GM12891 (cell line): ENCODE data around the gene CCDC188.

Experiments used
- POLR2A ChIP-seq: IDR thresholded peaks from 2 replicates; pipeline ENCODE4 v1.6.1; 2011; ENCODE audit warnings: low read depth, low read length, control low read depth
- POLR2AphosphoS5 ChIP-seq: IDR thresholded peaks from 2 replicates; pipeline ENCODE4 v1.6.1; 2011; ENCODE audit warnings: low read depth, low read length, control low read depth
- POU2F2 ChIP-seq: IDR thresholded peaks from 2 replicates; pipeline ENCODE4 v1.6.1; 2011; ENCODE audit warnings: low read depth, mild to moderate bottlenecking, control low read depth, low read length, moderate library complexity
- SPI1 ChIP-seq: IDR thresholded peaks from 2 replicates; pipeline ENCODE4 v1.6.1; 2011; ENCODE audit warnings: low read depth, low read length, control low read depth
- TAF1 ChIP-seq: IDR thresholded peaks from 2 replicates; pipeline ENCODE4 v1.6.1; 2011; ENCODE audit warnings: low read depth, low read length, control low read depth

- TF ChIP-seq POLR2AphosphoS5 = 0 out of 2 replicates have a peak, but pooled peaks have one; percentile 19
- TF ChIP-seq POLR2A = peak; percentile 22
- TF ChIP-seq TAF1 = no peak
- no peak for TF ChIP-seq SPI1
- no peak for TF ChIP-seq POU2F2
These were observed 27.3 kb downstream of the CCDC188 start for GRCh38 chr22:20123366-20124082.
